Karpas-422 (cell line): ENCODE data around the gene NR6A1. TPM values are rescaled to one million over a fixed set of nuclear protein-coding genes. Genes with fewer than 3 reads are reported as not detected.

Source experiments
- DNase-seq: peaks from one replicate; pipeline ENCODE4 v3.0.0-alpha.2; 2015
- H2AFZ ChIP-seq: fragments of 200-600 bp; sonication (generic); 2 replicates; pipeline ENCODE4 v1.6.1; 2014; ENCODE audit warnings: antibody characterized with exemption, low read length, mixed read lengths
- H3K27ac ChIP-seq: fragments of 200-600 bp; sonication (generic); 2 replicates; pipeline ENCODE4 v1.5.1; 2014; ENCODE audit warnings: mild to moderate bottlenecking, low read length, moderate library complexity
- H3K27me3 ChIP-seq: fragments of 200-600 bp; sonication (generic); 2 replicates; pipeline ENCODE4 v1.6.1; 2014; ENCODE audit warnings: low read length, mixed read lengths
- H3K36me3 ChIP-seq: fragments of 200-600 bp; sonication (generic); 2 replicates; pipeline ENCODE4 v1.6.1; 2014; ENCODE audit warnings: low read length, mixed read lengths; ENCODE audit not compliant: insufficient read depth
- H3K4me1 ChIP-seq: fragments of 200-600 bp; sonication (generic); 2 replicates; pipeline ENCODE4 v1.6.1; 2014; ENCODE audit warnings: mild to moderate bottlenecking, low read length, mixed read lengths
- H3K4me2 ChIP-seq: fragments of 200-600 bp; sonication (generic); 2 replicates; pipeline ENCODE4 v1.6.1; 2014; ENCODE audit warnings: low read length, low read depth, mild to moderate bottlenecking; ENCODE audit not compliant: poor library complexity, severe bottlenecking
- H3K4me3 ChIP-seq: fragments of 200-600 bp; sonication (generic); 2 replicates; pipeline ENCODE4 v1.5.1; 2014; ENCODE audit warnings: mild to moderate bottlenecking, antibody characterized with exemption, low read length, mixed read lengths
- H3K79me2 ChIP-seq: fragments of 200-600 bp; sonication (generic); 2 replicates; pipeline ENCODE4 v1.6.1; 2014; ENCODE audit warnings: mild to moderate bottlenecking, low read length, mixed read lengths
- H3K9ac ChIP-seq: fragments of 200-600 bp; sonication (generic); 2 replicates; pipeline ENCODE4 v1.6.0; 2014; ENCODE audit warnings: low read length
- H3K9me2 ChIP-seq: fragments of 200-600 bp; sonication (generic), shearing (Covaris generic); replicated peaks from 2 replicates; pipeline ENCODE4 v1.6.0; 2014; ENCODE audit warnings: mild to moderate bottlenecking, low read length, moderate library complexity; ENCODE audit not compliant: insufficient read depth
- H3K9me3 ChIP-seq: fragments of 300-700, 200-600 bp; sonication (generic); 2 replicates; pipeline ENCODE4 v1.6.1; 2014; ENCODE audit warnings: low read length, mixed read lengths
- H4K20me1 ChIP-seq: fragments of 200-600 bp; sonication (generic); 2 replicates; pipeline ENCODE4 v1.6.1; 2014; ENCODE audit warnings: mild to moderate bottlenecking, antibody characterized with exemption, low read length, low read depth; ENCODE audit not compliant: insufficient read depth
- total RNA-seq: library from RNA; depleted of rRNA; stranded (reverse); fragments of >200 nt; shearing (Covaris generic); gene quantifications from 2 replicates; pipeline ENCODE4 v1.2.3, GENCODE V29; 2014; ENCODE audit warnings: low replicate concordance

NR6A1 gene
- total RNA-seq, 1 experiment from 2014 or later, result 3.1 TPM

GRCh38 chr9:124517600-124517999, 253.5 kb downstream of the NR6A1 start:
- Histone ChIP-seq H3K4me2 (no peak overlapping the region), H3K79me2 (no peaks in the 10 kb centered on the region), H3K36me3 (no peaks in the 10 kb centered on the region), H3K9me2 (no peaks in the 10 kb centered on the region), H3K9ac (no peak overlapping the region), H3K27me3 (no peaks in the 10 kb centered on the region), H3K9me3 (no peaks in the 10 kb centered on the region), H2AFZ (no peak overlapping the region), H3K4me1 (no peaks in the 10 kb centered on the region), H4K20me1 (no peaks in the 10 kb centered on the region), H3K27ac (no peak overlapping the region), H3K4me3 (no peak overlapping the region)
- no peak for DNase-seq

GRCh38 chr9:124514874-124515273, 256.2 kb downstream of the NR6A1 start:
- Histone ChIP-seq H3K4me3 (no peak overlapping the region), H3K27ac (no peak overlapping the region), H2AFZ (no peak overlapping the region), H3K27me3 (no peaks in the 10 kb centered on the region), H4K20me1 (no peaks in the 10 kb centered on the region), H3K9me3 (no peaks in the 10 kb centered on the region), H3K4me1 (no peaks in the 10 kb centered on the region), H3K36me3 (no peaks in the 10 kb centered on the region), H3K79me2 (no peaks in the 10 kb centered on the region), H3K9me2 (no peaks in the 10 kb centered on the region), H3K4me2 (no peak overlapping the region), H3K9ac (no peak overlapping the region)
- DNase-seq, result no peak

- Histone ChIP-seq H3K79me2 (no peaks in the 10 kb centered on the region), H4K20me1 (no peaks in the 10 kb centered on the region), H3K9me3 (no peaks in the 10 kb centered on the region), H3K4me2 (no peak overlapping the region), H3K27me3 (no peaks in the 10 kb centered on the region), H3K27ac (no peak overlapping the region), H2AFZ (no peak overlapping the region), H3K9me2 (no peaks in the 10 kb centered on the region), H3K36me3 (no peaks in the 10 kb centered on the region), H3K4me3 (no peak overlapping the region), H3K4me1 (no peaks in the 10 kb centered on the region), H3K9ac (no peak overlapping the region)
- DNase-seq, result no peak
Measured at GRCh38 chr9:124514125-124514524, 257.0 kb downstream of the NR6A1 start.

DNA sequence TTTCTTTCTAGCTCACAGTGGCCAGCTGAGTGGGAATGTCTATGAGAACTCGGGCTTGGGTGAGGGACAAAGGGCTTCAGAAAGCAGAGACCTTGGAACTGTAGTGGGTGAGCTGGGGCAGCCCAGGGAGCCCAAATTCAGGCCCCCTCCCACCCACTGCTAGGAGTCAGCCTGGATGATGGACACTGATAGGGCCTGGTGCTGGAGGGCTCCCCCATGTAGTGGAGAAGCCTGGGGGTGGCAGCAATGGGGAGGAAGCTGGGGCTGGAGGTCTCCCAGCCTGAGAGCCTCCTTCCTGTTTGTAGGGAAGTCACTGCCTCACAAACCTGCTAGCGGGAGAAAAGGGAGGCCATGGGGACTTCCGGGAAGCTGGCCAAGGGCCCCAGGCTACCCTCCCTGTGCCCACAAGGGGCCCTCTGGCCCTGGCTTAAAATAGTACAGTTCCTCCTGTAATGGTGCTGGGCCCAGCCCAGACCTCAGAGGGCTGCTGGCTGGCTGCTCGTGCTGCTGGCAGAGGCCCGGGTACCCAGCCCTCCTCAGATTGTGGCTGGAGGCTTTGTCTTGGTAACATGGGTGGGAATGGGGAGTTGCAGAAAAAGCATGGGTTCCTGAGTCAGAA, 257.6 kb downstream of the NR6A1 start:
- no peak for DNase-seq
- Histone ChIP-seq H3K27me3 (no peaks in the 10 kb centered on the region), H3K9ac (no peak overlapping the region), H3K79me2 (no peaks in the 10 kb centered on the region), H3K9me3 (no peaks in the 10 kb centered on the region), H3K4me2 (no peak overlapping the region), H3K9me2 (no peaks in the 10 kb centered on the region), H3K36me3 (no peaks in the 10 kb centered on the region), H3K4me3 (no peak overlapping the region), H4K20me1 (no peaks in the 10 kb centered on the region), H3K4me1 (no peaks in the 10 kb centered on the region), H3K27ac (no peak overlapping the region), H2AFZ (no peak overlapping the region)

DNA sequence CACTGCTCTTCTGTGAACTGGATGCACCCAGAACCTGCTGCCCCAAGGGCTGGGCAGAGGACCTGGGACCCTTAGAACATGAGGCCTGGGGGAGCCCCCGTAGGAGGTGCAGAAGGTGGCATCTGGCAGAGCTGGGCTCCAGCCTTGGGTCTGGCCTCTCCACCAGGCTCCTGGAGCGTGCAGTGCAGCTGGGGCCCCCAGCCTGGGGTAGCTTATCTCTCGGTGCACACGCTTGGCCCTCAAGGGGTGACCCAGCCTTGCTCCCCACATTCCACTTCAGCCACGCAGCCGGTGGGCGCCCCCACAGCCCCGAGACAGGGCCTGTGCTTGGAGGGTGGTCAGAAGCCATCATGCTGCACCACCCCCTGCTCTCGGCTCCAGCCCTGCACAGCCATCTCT, 258.3 kb downstream of the NR6A1 start:
- Histone ChIP-seq H3K4me1 (no peaks in the 10 kb centered on the region), H3K27me3 (no peaks in the 10 kb centered on the region), H3K36me3 (no peaks in the 10 kb centered on the region), H2AFZ (no peak overlapping the region), H3K4me3 (no peak overlapping the region), H3K79me2 (no peaks in the 10 kb centered on the region), H4K20me1 (no peaks in the 10 kb centered on the region), H3K9me2 (no peaks in the 10 kb centered on the region), H3K27ac (no peak overlapping the region), H3K9ac (no peak overlapping the region), H3K9me3 (no peaks in the 10 kb centered on the region), H3K4me2 (no peak overlapping the region)
- no peak for DNase-seq

- H3K9me2 ChIP-seq, result no peaks in the 10 kb centered on the region
- DNase-seq, result no peak
- H4K20me1 ChIP-seq, result no peaks in the 10 kb centered on the region
- no peaks in the 10 kb centered on the region for H3K4me1 ChIP-seq
- no peaks in the 10 kb centered on the region for H3K9me3 ChIP-seq
- H3K27ac ChIP-seq, result no peak overlapping the region
- H3K4me3 ChIP-seq, result no peak overlapping the region
- H3K9ac ChIP-seq, result no peak overlapping the region
- H3K27me3 ChIP-seq, result no peaks in the 10 kb centered on the region
- H3K4me2 ChIP-seq, result no peak overlapping the region
- H2AFZ ChIP-seq, result no peak overlapping the region
- no peaks in the 10 kb centered on the region for H3K36me3 ChIP-seq
- no peaks in the 10 kb centered on the region for H3K79me2 ChIP-seq
Measured at GRCh38 chr9:124511891-124512805, 259.0 kb downstream of the NR6A1 start.

- no peaks in the 10 kb centered on the region for H3K36me3 ChIP-seq
- H3K4me1 ChIP-seq, result no peaks in the 10 kb centered on the region
- no peak for DNase-seq
- H4K20me1 ChIP-seq, result no peaks in the 10 kb centered on the region
- H3K4me3 ChIP-seq, result no peak overlapping the region
- no peaks in the 10 kb centered on the region for H3K79me2 ChIP-seq
- H3K9ac ChIP-seq, result no peak overlapping the region
- H3K4me2 ChIP-seq, result no peak overlapping the region
- H3K9me3 ChIP-seq, result no peaks in the 10 kb centered on the region
- no peak overlapping the region for H2AFZ ChIP-seq
- H3K9me2 ChIP-seq, result no peaks in the 10 kb centered on the region
- H3K27ac ChIP-seq, result no peak overlapping the region
- no peaks in the 10 kb centered on the region for H3K27me3 ChIP-seq
Measured at GRCh38 chr9:124511426-124511840, 259.7 kb downstream of the NR6A1 start.

DNA sequence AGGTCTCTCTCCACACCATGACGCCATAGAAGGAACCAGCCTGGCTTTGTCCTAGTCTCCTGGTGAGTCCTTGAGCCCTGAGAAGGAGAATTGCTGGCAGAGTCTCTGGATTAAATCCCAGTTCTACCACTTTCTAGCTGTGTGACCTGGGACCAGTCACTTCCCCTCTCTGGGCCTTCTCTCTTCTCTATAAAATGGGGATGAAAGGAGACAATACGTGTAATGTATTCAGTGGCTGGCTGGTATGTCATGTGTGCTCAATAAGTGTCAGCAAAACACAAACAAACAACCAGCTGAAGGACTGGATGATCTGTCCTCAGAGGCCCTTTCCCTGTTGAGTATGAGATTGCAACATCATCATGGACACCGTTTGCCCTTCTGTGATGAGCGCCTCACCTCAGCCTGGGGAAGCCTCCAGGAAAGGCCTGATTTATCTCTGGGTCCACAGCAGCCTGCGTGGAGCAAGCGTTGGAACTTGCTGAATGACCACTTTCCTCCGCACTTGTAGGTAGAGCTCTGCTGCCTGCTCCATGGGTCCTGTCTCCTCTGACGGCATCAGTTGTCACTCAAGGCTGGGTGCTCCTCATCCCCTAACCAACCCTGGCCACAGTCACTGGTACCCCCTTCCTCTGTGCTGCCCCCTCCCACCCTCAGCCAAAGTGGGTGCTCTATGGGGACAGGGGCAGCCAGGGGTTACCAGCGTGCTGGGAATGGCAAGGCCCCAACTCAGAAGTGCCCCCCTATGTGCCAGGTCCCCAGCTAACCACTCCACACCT, 260.3 kb downstream of the NR6A1 start:
- no peak overlapping the region for H3K4me3 ChIP-seq
- H3K4me2 ChIP-seq, result no peak overlapping the region
- H3K9me3 ChIP-seq, result no peaks in the 10 kb centered on the region
- no peaks in the 10 kb centered on the region for H3K9me2 ChIP-seq
- no peak overlapping the region for H2AFZ ChIP-seq
- H3K9ac ChIP-seq, result no peak overlapping the region
- no peaks in the 10 kb centered on the region for H3K36me3 ChIP-seq
- no peak overlapping the region for H3K27ac ChIP-seq
- no peak for DNase-seq
- H4K20me1 ChIP-seq, result no peaks in the 10 kb centered on the region
- H3K79me2 ChIP-seq, result no peaks in the 10 kb centered on the region
- no peaks in the 10 kb centered on the region for H3K4me1 ChIP-seq
- H3K27me3 ChIP-seq, result no peaks in the 10 kb centered on the region
